GM12892 (cell line): ENCODE data around the gene LEMD2.

Experiments used
- POLR2A ChIP-seq: IDR thresholded peaks from 2 replicates; pipeline ENCODE4 v1.6.1; 2011; ENCODE audit warnings: low read depth, low read length, control low read depth
- POLR2AphosphoS5 ChIP-seq: IDR thresholded peaks from 2 replicates; pipeline ENCODE4 v1.6.1; 2011; ENCODE audit warnings: low read depth, low read length, control low read depth

DNA sequence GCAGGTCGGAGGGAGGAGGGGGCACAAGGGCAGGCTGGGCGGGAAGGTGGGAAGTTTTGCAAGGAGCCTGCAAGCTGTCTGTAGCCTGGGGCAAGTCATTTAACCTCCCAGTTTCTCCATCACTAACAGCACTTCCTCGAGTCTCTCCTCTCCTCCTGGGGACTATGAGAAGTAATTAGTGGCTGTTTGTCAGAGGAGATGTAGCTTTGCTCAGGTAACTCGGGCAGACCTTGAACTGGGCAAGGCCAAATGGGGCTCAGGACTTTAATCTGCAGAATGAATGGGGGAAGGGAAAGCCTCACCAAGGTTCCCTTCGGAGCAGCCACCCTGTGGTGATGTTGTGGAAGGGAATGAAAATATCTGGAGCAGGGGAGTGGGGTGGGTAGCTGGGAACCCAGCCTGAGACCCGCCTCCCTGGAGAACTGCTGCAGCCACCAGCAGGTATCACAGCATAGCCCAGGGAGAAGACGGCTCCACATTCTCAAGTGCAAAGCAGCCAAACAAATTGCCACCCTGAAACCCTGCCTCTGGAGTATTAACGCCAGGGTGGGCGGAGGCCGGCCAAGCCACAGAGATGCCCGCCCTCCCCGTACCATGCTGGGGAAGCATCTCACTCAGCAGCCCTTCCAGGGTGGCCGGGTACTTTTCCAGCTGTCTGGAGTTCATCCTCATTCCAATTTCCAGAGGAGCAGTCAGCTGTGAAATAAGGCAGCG lies 6.1 kb upstream of the LEMD2 start:
- TF ChIP-seq POLR2AphosphoS5: no peak
- no peak for TF ChIP-seq POLR2A
